ENCODE results near the gene ARHGEF25. TPM values are rescaled to one million over a fixed set of nuclear protein-coding genes. Genes with fewer than 3 reads are reported as not detected.

The ARHGEF25 gene
- total RNA-seq, 1 donor from 2014 or later, result 16.8 TPM

- H3K27me3 ChIP-seq (ENCODE audit: insufficient read depth, low read length), result peaks cover 90% of the 10 kb centered on the region
- no peak overlapping the region for H3K9ac ChIP-seq (ENCODE audit: low read length)
- no peak overlapping the region for H3K27ac ChIP-seq (ENCODE audit: low read depth, low read length)
- Mint-ChIP-seq H3K4me1 (ENCODE audit: low read depth, unreplicated experiment) (peaks cover 3% of the 10 kb centered on the region), H3K27me3 (ENCODE audit: low read depth, unreplicated experiment) (peaks cover 92% of the 10 kb centered on the region), H3K4me3 (ENCODE audit: unreplicated experiment) (no peak overlapping the region), H3K9me3 (ENCODE audit: unreplicated experiment) (peaks cover 9% of the 10 kb centered on the region), H3K27ac (ENCODE audit: unreplicated experiment) (no peak overlapping the region), H3K36me3 (ENCODE audit: low read depth, unreplicated experiment) (peaks cover 34% of the 10 kb centered on the region)
- H3K9me3 ChIP-seq (ENCODE audit: insufficient read depth, low read depth, low read length), result no peaks in the 10 kb centered on the region
- no peaks in the 10 kb centered on the region for H3K36me3 ChIP-seq (ENCODE audit: insufficient read depth, low read length)
- TF ChIP-seq CTCF (IDR thresholded peaks at IDR 0.05; ENCODE audit: insufficient read depth, low read depth, low read length) (no peak), EZH2 (IDR thresholded peaks at IDR 0.05; ENCODE audit: insufficient read depth, low read length) (no peak)
- no peak overlapping the region for H3K4me2 ChIP-seq (ENCODE audit: low read length)
- no peak for DNase-seq (ENCODE audit: low read depth)
- H3K79me2 ChIP-seq (ENCODE audit: insufficient read depth, low read length), result no peaks in the 10 kb centered on the region
- no peak overlapping the region for H2AFZ ChIP-seq (ENCODE audit: low read depth, low read length)
- peaks cover 9% of the 10 kb centered on the region for H3K4me1 ChIP-seq (ENCODE audit: insufficient read depth, low read length)
- peaks cover 21% of the 10 kb centered on the region for H4K20me1 ChIP-seq (ENCODE audit: insufficient read depth, low read length)
- H3K4me3 ChIP-seq (ENCODE audit: insufficient read depth, low read depth, low read length), result no peak overlapping the region
- no peak for FAIRE-seq
Observed at GRCh38 chr12:57623811-57624390, 12.7 kb downstream of the ARHGEF25 start.

DNA sequence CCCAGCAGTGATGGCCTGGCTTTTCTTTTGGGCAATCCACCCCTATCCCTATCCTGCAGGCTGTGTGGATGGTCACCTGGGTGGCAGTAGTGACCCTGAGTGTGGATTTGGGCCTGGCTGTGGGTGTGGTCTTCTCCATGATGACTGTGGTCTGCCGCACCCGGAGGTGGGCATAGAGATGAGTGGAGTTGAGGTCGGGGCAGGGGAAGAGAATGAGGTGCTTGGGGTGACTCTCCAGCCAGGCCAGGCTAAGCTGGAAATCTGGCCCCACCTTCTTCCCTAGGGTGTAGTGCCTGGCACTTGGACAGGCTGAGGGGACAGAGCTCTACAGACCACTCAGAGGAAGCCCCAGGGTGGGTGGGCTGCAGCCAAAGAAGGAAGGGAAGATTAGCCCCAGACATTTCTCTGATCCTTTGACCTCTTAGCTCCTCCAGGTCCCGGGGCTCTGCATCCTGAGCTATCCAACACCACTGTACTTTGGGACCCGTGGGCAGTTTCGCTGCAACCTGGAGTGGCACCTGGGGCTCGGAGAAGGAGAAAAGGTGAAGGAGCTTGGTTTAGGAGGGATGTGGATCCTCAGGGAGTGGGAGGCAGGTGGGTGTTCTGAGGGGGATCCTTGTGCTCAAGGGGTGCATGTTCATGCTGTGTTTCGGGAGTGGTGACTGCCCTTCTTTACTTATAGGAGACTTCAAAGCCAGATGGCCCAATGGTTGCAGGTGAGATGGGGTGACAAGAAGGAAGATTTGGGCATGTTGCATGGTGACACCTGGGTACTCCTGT lies 13.4 kb downstream of the ARHGEF25 start:
- H3K4me3 Mint-ChIP-seq (ENCODE audit: unreplicated experiment), result no peak overlapping the region
- Histone ChIP-seq H3K36me3 (ENCODE audit: insufficient read depth, low read length) (no peaks in the 10 kb centered on the region), H2AFZ (ENCODE audit: low read depth, low read length) (no peak overlapping the region), H3K4me3 (ENCODE audit: insufficient read depth, low read depth, low read length) (no peak overlapping the region), H3K27me3 (ENCODE audit: insufficient read depth, low read length) (peaks cover 82% of the 10 kb centered on the region), H3K9ac (ENCODE audit: low read length) (no peak overlapping the region), H3K79me2 (ENCODE audit: insufficient read depth, low read length) (no peaks in the 10 kb centered on the region), H3K4me2 (ENCODE audit: low read length) (no peak overlapping the region), H3K4me1 (ENCODE audit: insufficient read depth, low read length) (peaks cover 9% of the 10 kb centered on the region), H4K20me1 (ENCODE audit: insufficient read depth, low read length) (peaks cover 21% of the 10 kb centered on the region), H3K9me3 (ENCODE audit: insufficient read depth, low read depth, low read length) (no peaks in the 10 kb centered on the region), H3K27ac (ENCODE audit: low read depth, low read length) (no peak overlapping the region)
- H3K4me1 Mint-ChIP-seq (ENCODE audit: low read depth, unreplicated experiment), result peaks cover 3% of the 10 kb centered on the region
- no peak overlapping the region for H3K27ac Mint-ChIP-seq (ENCODE audit: unreplicated experiment)
- peaks cover 29% of the 10 kb centered on the region for H3K36me3 Mint-ChIP-seq (ENCODE audit: low read depth, unreplicated experiment)
- peaks cover 92% of the 10 kb centered on the region for H3K27me3 Mint-ChIP-seq (ENCODE audit: low read depth, unreplicated experiment)
- peaks cover 11% of the 10 kb centered on the region for H3K9me3 Mint-ChIP-seq (ENCODE audit: unreplicated experiment)
- DNase-seq (ENCODE audit: low read depth) (no peak), FAIRE-seq (no peak)
- TF ChIP-seq CTCF (IDR thresholded peaks at IDR 0.05; ENCODE audit: insufficient read depth, low read depth, low read length) (no peak), EZH2 (IDR thresholded peaks at IDR 0.05; ENCODE audit: insufficient read depth, low read length) (no peak)
